CD4-positive, alpha-beta T cell (primary cell): ENCODE measurements around the gene AGRN. TPM values are rescaled to one million over a fixed set of nuclear protein-coding genes. Genes with fewer than 3 reads are reported as not detected.

Source experiments
- ATAC-seq: fragments of 200-7000 bp; cut with Tn5 transposase; one replicate; pipeline ENCODE4 v1.10.0; 2022; ENCODE audit warnings: mild to moderate bottlenecking; ENCODE audit not compliant: poor library complexity
- CTCF ChIA-PET: fragments of 350-600 bp; sonication (Branson Sonifier 250); formaldehyde crosslinking; loops from one replicate; lab custom pipeline; 2021; ENCODE audit warnings: antibody characterized with exemption, inconsistent platforms; lab: Charles Lee
- POLR2A ChIA-PET: fragments of 350-600 bp; sonication (Branson Sonifier 250); formaldehyde crosslinking; loops from one replicate; lab custom pipeline; 2021; ENCODE audit warnings: antibody characterized with exemption, inconsistent platforms; lab: Charles Lee
- DNase-seq, 14 experiments: peaks; one replicate each; pipeline ENCODE4 v3.0.0-alpha.2; 2013 to 2020; ENCODE audit warnings: mixed read lengths in 2 of 14
- H3K27ac ChIP-seq, 2 donors: one replicate each; pipeline versions ENCODE4 v1.5.1 to v1.7.0; 2013; ENCODE audit warnings: low read length in 2 of 2, low read depth in 1 of 2, mild to moderate bottlenecking in 1 of 2
- H3K27me3 ChIP-seq, 2 experiments: 1 replicate in 1 of 2; 2 replicates in 1 of 2; pipeline versions ENCODE4 v1.6.1 to v1.7.0; 2013; ENCODE audit warnings: low read length in 2 of 2, control low read depth in 1 of 2, mild to moderate bottlenecking in 1 of 2, moderate library complexity in 1 of 2; ENCODE audit not compliant: insufficient read depth in 2 of 2, control insufficient read depth in 1 of 2
- H3K36me3 ChIP-seq: one replicate; pipeline ENCODE4 v1.6.1; 2013; ENCODE audit warnings: low read length, control low read depth; ENCODE audit not compliant: insufficient read depth
- H3K4me1 ChIP-seq: one replicate; pipeline ENCODE4 v1.6.1; 2013; ENCODE audit warnings: low read length, control low read depth; ENCODE audit not compliant: insufficient read depth
- H3K4me3 ChIP-seq: one replicate; pipeline ENCODE4 v1.5.1; 2013; ENCODE audit warnings: mild to moderate bottlenecking, low read length, moderate library complexity
- H3K9me3 ChIP-seq, 2 experiments: 1 replicate in 1 of 2; 2 replicates in 1 of 2; pipeline versions ENCODE4 v1.6.1 to v1.7.0; 2013; ENCODE audit warnings: low read length in 2 of 2, mild to moderate bottlenecking in 2 of 2, control low read depth in 1 of 2, moderate library complexity in 1 of 2; ENCODE audit not compliant: control insufficient read depth in 1 of 2, insufficient read depth in 1 of 2
- H3K27ac Mint-ChIP-seq: one replicate; pipeline ENCODE4 v1.8.0; 2020; ENCODE audit warnings: mixed read lengths
- H3K27me3 Mint-ChIP-seq: one replicate; pipeline ENCODE4 v1.8.0; 2021; ENCODE audit warnings: mixed read lengths
- H3K36me3 Mint-ChIP-seq: one replicate; pipeline ENCODE4 v1.8.0; 2021; ENCODE audit warnings: low read depth, mixed read lengths
- H3K4me1 Mint-ChIP-seq: one replicate; pipeline ENCODE4 v1.8.0; 2021; ENCODE audit warnings: low read depth, mixed read lengths
- H3K4me3 Mint-ChIP-seq: one replicate; pipeline ENCODE4 v1.8.0; 2020; ENCODE audit warnings: mild to moderate bottlenecking, mixed read lengths
- H3K9me3 Mint-ChIP-seq: one replicate; pipeline ENCODE4 v1.8.0; 2020; ENCODE audit warnings: mixed read lengths
- CTCF ChIP-seq: fragments of 200-600 bp; IDR thresholded peaks from one replicate; pipeline ENCODE4 v1.8.0; 2022; ENCODE audit warnings: antibody characterized with exemption, mild to moderate bottlenecking
- intact Hi-C, 2 experiments: fragments of 100-400 bp; cut with DNase I in 1 of 2; cut with micrococcal nuclease in 1 of 2; formaldehyde crosslinking; loops; one replicate each; pipeline versions ENCODE4 v1.15.1 to v1.9.0; 2023 to 2025; cut with DNase I, micrococcal nuclease
- total RNA-seq, 174 experiments: library from RNA in 2 of 174; stranded (reverse) in 2 of 174; gene quantifications; one replicate each; pipeline ENCODE4 v1.2.3 and lab custom pipeline; 2021 to 2026

The AGRN gene
- total RNA-seq, 2 experiments from 2014 or later = 1.5 to 2.0 TPM

GRCh38 chr1:1044455-1045078 lies 24.6 kb downstream of the AGRN start:
- no peak for TF ChIP-seq CTCF
- H3K9me3 Mint-ChIP-seq = no peaks in the 10 kb centered on the region
- Histone ChIP-seq H3K4me3 (no peak overlapping the region), H3K27ac (no peak overlapping the region), H3K9me3 (peaks cover 0 to 40% of the 10 kb centered on the region in 2 experiments), H3K4me1 (peaks cover 11% of the 10 kb centered on the region), H3K27me3 (no peaks in the 10 kb centered on the region), H3K36me3 (no peaks in the 10 kb centered on the region)
- no peak overlapping the region for H3K27ac Mint-ChIP-seq
- H3K4me3 Mint-ChIP-seq = no peak overlapping the region
- H3K4me1 Mint-ChIP-seq = peaks cover 4% of the 10 kb centered on the region
- peaks cover under 1% of the 10 kb centered on the region for H3K27me3 Mint-ChIP-seq
- no peak for ATAC-seq
- peak in 1 of 14 experiments; percentile 54 for DNase-seq
- ChIA-PET POLR2A (no interaction called here), CTCF (no interaction called here)
- H3K36me3 Mint-ChIP-seq = no peaks in the 10 kb centered on the region
- intact Hi-C loops = no loop called here

GRCh38 chr1:1045129-1045528 lies 25.2 kb downstream of the AGRN start:
- no peak overlapping the region for H3K27ac Mint-ChIP-seq
- no peaks in the 10 kb centered on the region for H3K9me3 Mint-ChIP-seq
- TF ChIP-seq CTCF = no peak
- ChIA-PET CTCF (no interaction called here), POLR2A (no interaction called here)
- intact Hi-C loops = no loop called here
- Histone ChIP-seq H3K9me3 (peaks cover 0 to 40% of the 10 kb centered on the region in 2 experiments), H3K4me3 (no peak overlapping the region), H3K36me3 (no peaks in the 10 kb centered on the region), H3K4me1 (peaks cover 5% of the 10 kb centered on the region), H3K27ac (no peak overlapping the region), H3K27me3 (no peaks in the 10 kb centered on the region)
- DNase-seq (no peak), ATAC-seq (no peak)
- H3K4me1 Mint-ChIP-seq = no peaks in the 10 kb centered on the region
- H3K4me3 Mint-ChIP-seq = no peak overlapping the region
- H3K36me3 Mint-ChIP-seq = no peaks in the 10 kb centered on the region
- H3K27me3 Mint-ChIP-seq = no peaks in the 10 kb centered on the region

- Histone ChIP-seq H3K4me1 (no peaks in the 10 kb centered on the region), H3K9me3 (peaks cover 0 to 39% of the 10 kb centered on the region in 2 experiments), H3K36me3 (no peaks in the 10 kb centered on the region), H3K27me3 (no peaks in the 10 kb centered on the region), H3K27ac (no peak overlapping the region), H3K4me3 (no peak overlapping the region)
- TF ChIP-seq CTCF = no peak
- no peaks in the 10 kb centered on the region for H3K27me3 Mint-ChIP-seq
- intact Hi-C loops = no loop called here
- DNase-seq (no peak), ATAC-seq (no peak)
- no peak overlapping the region for H3K27ac Mint-ChIP-seq
- CTCF ChIA-PET = no interaction called here
- H3K4me3 Mint-ChIP-seq = no peak overlapping the region
- H3K9me3 Mint-ChIP-seq = no peaks in the 10 kb centered on the region
- POLR2A ChIA-PET = no interaction called here
- no peaks in the 10 kb centered on the region for H3K36me3 Mint-ChIP-seq
- no peaks in the 10 kb centered on the region for H3K4me1 Mint-ChIP-seq
Measured at GRCh38 chr1:1046243-1046642, 26.3 kb downstream of the AGRN start.
